OCI-LY1 (cell line): ENCODE measurements around the gene KIF13A.

Experiments used
- EZH2 ChIP-seq: fragments of 200-600 bp; sonication (generic), shearing (Covaris generic); IDR thresholded peaks from 2 replicates; pipeline ENCODE4 v1.8.0; 2017; ENCODE audit warnings: borderline replicate concordance, mixed run types, mild to moderate bottlenecking, antibody characterized with exemption, low read length, moderate library complexity, mixed read lengths
- TF ChIP-seq, protein P1 (sequence below): fragments of 200-600 bp; sonication (generic), shearing (Covaris generic); IDR thresholded peaks from 2 replicates; pipeline ENCODE4 v1.5.1; 2017; ENCODE audit warnings: mild to moderate bottlenecking, antibody characterized with exemption, low read length, moderate library complexity, mixed read lengths

DNA sequence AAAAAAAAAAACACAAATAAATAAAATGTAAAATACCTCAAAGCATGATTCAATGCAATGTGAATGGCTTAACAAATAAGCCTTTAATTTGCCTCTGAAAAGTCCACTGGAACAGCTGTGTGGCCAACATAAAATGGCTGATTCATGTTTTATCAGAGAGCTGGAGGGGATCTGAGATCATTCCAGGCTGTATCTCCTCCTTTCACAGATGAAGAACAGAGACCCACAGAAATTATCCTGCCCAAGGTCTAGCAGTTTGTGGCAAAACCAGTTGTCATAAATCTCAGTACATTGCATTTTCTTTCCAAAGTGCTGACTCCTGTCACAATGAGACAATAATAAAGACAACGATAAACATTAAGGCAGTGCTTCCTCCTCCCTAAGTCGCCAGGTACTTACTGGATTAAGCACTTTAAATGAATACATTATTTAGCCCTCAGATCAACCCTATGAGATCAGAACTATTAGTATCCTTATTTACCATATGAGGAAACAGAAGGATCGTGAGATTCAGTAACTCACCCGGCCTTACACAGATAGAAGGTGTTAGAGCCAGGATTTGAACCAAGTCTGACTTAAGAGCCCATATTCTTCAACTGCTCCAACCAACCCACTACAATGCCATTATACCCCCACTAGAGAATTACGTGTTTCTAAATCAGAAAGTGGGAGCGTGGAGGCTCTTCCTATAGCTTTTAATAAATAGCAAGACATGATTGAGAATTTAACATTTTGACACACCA is 118.3 kb downstream of the KIF13A start:
- TF ChIP-seq, protein P1, sequence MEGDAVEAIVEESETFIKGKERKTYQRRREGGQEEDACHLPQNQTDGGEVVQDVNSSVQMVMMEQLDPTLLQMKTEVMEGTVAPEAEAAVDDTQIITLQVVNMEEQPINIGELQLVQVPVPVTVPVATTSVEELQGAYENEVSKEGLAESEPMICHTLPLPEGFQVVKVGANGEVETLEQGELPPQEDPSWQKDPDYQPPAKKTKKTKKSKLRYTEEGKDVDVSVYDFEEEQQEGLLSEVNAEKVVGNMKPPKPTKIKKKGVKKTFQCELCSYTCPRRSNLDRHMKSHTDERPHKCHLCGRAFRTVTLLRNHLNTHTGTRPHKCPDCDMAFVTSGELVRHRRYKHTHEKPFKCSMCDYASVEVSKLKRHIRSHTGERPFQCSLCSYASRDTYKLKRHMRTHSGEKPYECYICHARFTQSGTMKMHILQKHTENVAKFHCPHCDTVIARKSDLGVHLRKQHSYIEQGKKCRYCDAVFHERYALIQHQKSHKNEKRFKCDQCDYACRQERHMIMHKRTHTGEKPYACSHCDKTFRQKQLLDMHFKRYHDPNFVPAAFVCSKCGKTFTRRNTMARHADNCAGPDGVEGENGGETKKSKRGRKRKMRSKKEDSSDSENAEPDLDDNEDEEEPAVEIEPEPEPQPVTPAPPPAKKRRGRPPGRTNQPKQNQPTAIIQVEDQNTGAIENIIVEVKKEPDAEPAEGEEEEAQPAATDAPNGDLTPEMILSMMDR = no peak
- no peak for TF ChIP-seq EZH2
